Right renal pelvis (tissue), 4 donors: ENCODE results near the gene APOL6. TPM values are rescaled to one million over a fixed set of nuclear protein-coding genes. Genes with fewer than 3 reads are reported as not detected.

ENCODE experiments used
- DNase-seq, 4 donors: peaks; one replicate each; pipeline ENCODE4 v3.0.0-alpha.2; 2013; ENCODE audit warnings: low read depth in 4 of 4, low spot score in 3 of 4, missing footprints in 1 of 4
- polyA plus RNA-seq, 4 donors: library from polyadenylated mRNA; unstranded; fragments of 120-200 nt; gene quantifications; one replicate each; pipeline ENCODE4 v1.2.1, GENCODE V29; 2013; ENCODE audit not compliant: insufficient read length in 4 of 4

The APOL6 gene
- polyA plus RNA-seq, 4 donors = 2.9 to 5.3 (median 4.5) TPM

GRCh38 chr22:35711336-35711735, 63.1 kb downstream of the APOL6 start:
- DNase-seq = no peak

GRCh38 chr22:35712672-35713071, 64.4 kb downstream of the APOL6 start:
- no peak for DNase-seq

- DNase-seq = no peak
Measured at GRCh38 chr22:35717572-35717971, 69.3 kb downstream of the APOL6 start, which contains the start of gene APOL5. Gene APOL5 (plus strand): TSS chr22:35717872. CDS start chr22:35717872, 0 bp downstream.

Other genes with a start within 250 kb of the APOL6 start
- 10 to 100 TPM; 56.5 to 74.2 (median 69.0) TPM for gene MCM5, start 248.3 kb upstream of the APOL6 start, polyA plus RNA-seq
- gene RASD2, start 107.6 kb upstream of the APOL6 start, polyA plus RNA-seq = 1 to 10 TPM; 1.6 to 2.1 (median 1.9) TPM
- under 1 TPM in 1 of 4 donors, not detected in 3; 0.06 TPM for gene MB, start 31.1 kb upstream of the APOL6 start, polyA plus RNA-seq
- not detected for gene APOL5, start 69.4 kb downstream of the APOL6 start, polyA plus RNA-seq